ENCODE measurements around the gene MYO1D. TPM values are rescaled to one million over a fixed set of nuclear protein-coding genes. Genes with fewer than 3 reads are reported as not detected.
A peak's percentile ranks its signal among the peaks of the same experiment; 100 is the strongest.

MYO1D gene
- total and polyA plus RNA-seq, 4 donors: 22.0 to 75.8 (median 61.4) TPM

GRCh38 chr17:32880671-32881453, 3.9 kb upstream of the MYO1D start:
- Histone ChIP-seq H3K9me3 (ENCODE audit: control insufficient read depth in 4 of 4, insufficient read depth in 3 of 4, low read length in 3 of 4) (no peaks in the 10 kb centered on the region), H3K9ac (ENCODE audit: insufficient read depth in 1 of 2, low read length in 2 of 2) (no peak overlapping the region), H3K36me3 (ENCODE audit: control insufficient read depth in 4 of 4, insufficient read depth in 4 of 4, low read length in 4 of 4) (no peaks in the 10 kb centered on the region), H3K27me3 (ENCODE audit: control insufficient read depth in 3 of 3, insufficient read depth in 3 of 3, low read length in 2 of 3) (peaks cover 0 to 7% (median 6%) of the 10 kb centered on the region in 3 donors), H3K4me3 (no peak overlapping the region), H3K27ac (ENCODE audit: low read depth in 1 of 2, low read length in 1 of 2) (no peak overlapping the region), H3K4me1 (ENCODE audit: control insufficient read depth in 5 of 5, insufficient read depth in 5 of 5, low read length in 5 of 5) (peaks cover 0 to 23% (median 4%) of the 10 kb centered on the region in 5 donors)
- no peak for TF ChIP-seq CTCF (IDR thresholded peaks at IDR 0.05; ENCODE audit: control extremely low read depth, extremely low read depth)
- WGBS, 2 donors: 79 to 83% methylated on average over 6 of the region's 6 CpGs
- DNase-seq (peak in 2 of 3 donors; percentile 62 to 70), ATAC-seq (ENCODE audit: insufficient read depth, low FRiP score) (no peak)

DNA sequence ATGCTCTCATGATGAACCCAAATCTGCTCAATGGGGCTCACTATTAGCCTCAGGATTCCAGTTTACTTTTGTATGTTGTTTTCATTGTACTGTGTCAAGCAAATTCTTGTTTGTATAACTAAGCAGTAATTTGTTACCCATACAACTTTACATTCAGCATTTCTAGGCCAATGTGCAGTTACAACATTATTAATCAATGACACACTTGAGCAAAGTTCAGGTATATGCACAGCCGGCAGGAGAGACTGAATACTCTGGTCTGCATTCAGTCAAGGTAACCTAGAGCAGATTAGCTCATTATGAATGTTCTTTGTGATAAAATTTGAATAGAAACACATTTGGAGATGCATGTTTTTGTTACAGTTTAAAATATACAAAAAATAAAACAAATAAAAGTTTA, 2.2 kb upstream of the MYO1D start:
- Histone ChIP-seq H3K27me3 (ENCODE audit: control insufficient read depth in 3 of 3, insufficient read depth in 3 of 3, low read length in 2 of 3) (peaks cover 0 to 6% (median 5%) of the 10 kb centered on the region in 3 donors), H3K9me3 (ENCODE audit: control insufficient read depth in 4 of 4, insufficient read depth in 3 of 4, low read length in 3 of 4) (no peaks in the 10 kb centered on the region), H3K4me1 (ENCODE audit: control insufficient read depth in 5 of 5, insufficient read depth in 5 of 5, low read length in 5 of 5) (peaks cover 0 to 29% (median 6%) of the 10 kb centered on the region in 5 donors), H3K36me3 (ENCODE audit: control insufficient read depth in 4 of 4, insufficient read depth in 4 of 4, low read length in 4 of 4) (no peaks in the 10 kb centered on the region), H3K9ac (ENCODE audit: insufficient read depth in 1 of 2, low read length in 2 of 2) (no peak overlapping the region), H3K27ac (ENCODE audit: low read depth in 1 of 2, low read length in 1 of 2) (no peak overlapping the region), H3K4me3 (no peak overlapping the region)
- TF ChIP-seq CTCF (IDR thresholded peaks at IDR 0.05; ENCODE audit: control extremely low read depth, extremely low read depth): no peak
- ATAC-seq (ENCODE audit: insufficient read depth, low FRiP score) (no peak), DNase-seq (no peak)
- WGBS, 2 donors: 88 to 95% methylated on average over 1 of the region's 1 CpG

GRCh38 chr17:32878211-32878610, 1.3 kb upstream of the MYO1D start:
- Histone ChIP-seq H3K4me3 (no peak overlapping the region), H3K27me3 (ENCODE audit: control insufficient read depth in 3 of 3, insufficient read depth in 3 of 3, low read length in 2 of 3) (peaks cover 0 to 6% (median 5%) of the 10 kb centered on the region in 3 donors), H3K4me1 (ENCODE audit: control insufficient read depth in 5 of 5, insufficient read depth in 5 of 5, low read length in 5 of 5) (peaks cover 0 to 29% (median 6%) of the 10 kb centered on the region in 5 donors), H3K9ac (ENCODE audit: insufficient read depth in 1 of 2, low read length in 2 of 2) (no peak overlapping the region), H3K9me3 (ENCODE audit: control insufficient read depth in 4 of 4, insufficient read depth in 3 of 4, low read length in 3 of 4) (no peaks in the 10 kb centered on the region), H3K36me3 (ENCODE audit: control insufficient read depth in 4 of 4, insufficient read depth in 4 of 4, low read length in 4 of 4) (no peaks in the 10 kb centered on the region), H3K27ac (ENCODE audit: low read depth in 1 of 2, low read length in 1 of 2) (no peak overlapping the region)
- ATAC-seq (ENCODE audit: insufficient read depth, low FRiP score) (no peak), DNase-seq (no peak)
- 68 to 79% methylated on average over 3 of the region's 3 CpGs for WGBS, 2 donors
- no peak for TF ChIP-seq CTCF (IDR thresholded peaks at IDR 0.05; ENCODE audit: control extremely low read depth, extremely low read depth)
